Measurements from ENCODE around the gene PARP16.
"Not testable (repeated sequence)": the region's sequence is repeated elsewhere in the genome, so short reads cannot be mapped to it uniquely, and the experiment has no call there.

Gene PARP16

GRCh38 chr15:65231306-65231705 lies 55.4 kb downstream of the PARP16 start:
- no peak for DNase-seq

GRCh38 chr15:65226901-65227300 lies 59.8 kb downstream of the PARP16 start:
- DNase-seq: not testable (repeated sequence)

- no peak for DNase-seq
Measured at GRCh38 chr15:65226221-65226620, 60.5 kb downstream of the PARP16 start.

GRCh38 chr15:65223996-65224395 lies 62.7 kb downstream of the PARP16 start:
- DNase-seq: no peak

GRCh38 chr15:65222891-65223290 lies 63.8 kb downstream of the PARP16 start:
- DNase-seq: no peak

- DNase-seq: no peak
Measured at GRCh38 chr15:65221697-65222096, 65.0 kb downstream of the PARP16 start.

- no peak for DNase-seq
Measured at GRCh38 chr15:65219137-65219536, 67.5 kb downstream of the PARP16 start.

- DNase-seq: no peak
Measured at GRCh38 chr15:65217526-65218482, 68.9 kb downstream of the PARP16 start.

- DNase-seq: no peak
Measured at GRCh38 chr15:65215496-65215895, 71.2 kb downstream of the PARP16 start.

GRCh38 chr15:65214010-65214409 lies 72.7 kb downstream of the PARP16 start:
- no peak for DNase-seq

GRCh38 chr15:65213241-65213640 lies 73.4 kb downstream of the PARP16 start:
- DNase-seq: no peak

- peak; percentile 9 for DNase-seq
Measured at GRCh38 chr15:65212097-65212496, 74.6 kb downstream of the PARP16 start.

- DNase-seq: no peak
Measured at GRCh38 chr15:65211482-65211982, 75.2 kb downstream of the PARP16 start.

- DNase-seq: no peak
Measured at GRCh38 chr15:65210770-65211481, 75.8 kb downstream of the PARP16 start, which contains the start of gene CILP. Gene CILP, minus strand, starts transcription at chr15:65211473. Its CDS starts 1,718 bp downstream, at chr15:65209755.

GRCh38 chr15:65209701-65210643 lies 76.7 kb downstream of the PARP16 start:
- DNase-seq: no peak

- no peak for DNase-seq
Measured at GRCh38 chr15:65208647-65209046, 78.0 kb downstream of the PARP16 start.
